ENCODE data around the gene CD5L.

GRCh38 chr1:157784801-157785200 is 56.8 kb downstream of the CD5L start:
- TF ChIP-seq, protein P1, sequence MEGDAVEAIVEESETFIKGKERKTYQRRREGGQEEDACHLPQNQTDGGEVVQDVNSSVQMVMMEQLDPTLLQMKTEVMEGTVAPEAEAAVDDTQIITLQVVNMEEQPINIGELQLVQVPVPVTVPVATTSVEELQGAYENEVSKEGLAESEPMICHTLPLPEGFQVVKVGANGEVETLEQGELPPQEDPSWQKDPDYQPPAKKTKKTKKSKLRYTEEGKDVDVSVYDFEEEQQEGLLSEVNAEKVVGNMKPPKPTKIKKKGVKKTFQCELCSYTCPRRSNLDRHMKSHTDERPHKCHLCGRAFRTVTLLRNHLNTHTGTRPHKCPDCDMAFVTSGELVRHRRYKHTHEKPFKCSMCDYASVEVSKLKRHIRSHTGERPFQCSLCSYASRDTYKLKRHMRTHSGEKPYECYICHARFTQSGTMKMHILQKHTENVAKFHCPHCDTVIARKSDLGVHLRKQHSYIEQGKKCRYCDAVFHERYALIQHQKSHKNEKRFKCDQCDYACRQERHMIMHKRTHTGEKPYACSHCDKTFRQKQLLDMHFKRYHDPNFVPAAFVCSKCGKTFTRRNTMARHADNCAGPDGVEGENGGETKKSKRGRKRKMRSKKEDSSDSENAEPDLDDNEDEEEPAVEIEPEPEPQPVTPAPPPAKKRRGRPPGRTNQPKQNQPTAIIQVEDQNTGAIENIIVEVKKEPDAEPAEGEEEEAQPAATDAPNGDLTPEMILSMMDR (IDR thresholded peaks at IDR 0.05), result no peak
- no peak for TF ChIP-seq POLR2A (IDR thresholded peaks at IDR 0.05)
